ENCODE results near the gene LTBP1. TPM values are rescaled to one million over a fixed set of nuclear protein-coding genes. Genes with fewer than 3 reads are reported as not detected.

Gene LTBP1
- total and polyA plus RNA-seq, 2 experiments from 2014 or later: 15.7 to 49.8 TPM

DNA sequence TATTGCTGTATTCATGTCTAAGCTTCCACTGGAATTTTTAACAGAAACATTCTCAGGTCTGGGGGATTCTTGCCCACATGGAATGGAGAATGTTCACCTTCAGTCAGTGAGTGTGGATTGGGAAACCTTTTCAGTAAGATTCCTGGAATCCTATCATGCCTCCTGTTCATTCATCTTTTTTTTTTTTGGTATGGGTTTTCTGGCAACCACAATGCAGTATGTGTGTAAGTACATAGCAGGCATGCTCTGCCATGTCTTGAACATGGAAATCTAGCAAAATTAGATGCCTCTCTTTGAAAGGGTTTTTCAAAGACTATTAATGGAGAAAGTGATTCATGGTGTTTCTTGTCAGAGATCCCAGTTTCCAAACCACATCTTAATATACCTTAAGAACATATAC lies 176.5 kb downstream of the LTBP1 start:
- ATAC-seq (no peak), DNase-seq (ENCODE audit: low spot score) (no peak)
- TF ChIP-seq CREB1 (CRISPR knock-in tag; IDR thresholded peaks at IDR 0.05; ENCODE audit: low read depth): no peak
- no peak for TF ChIP-seq EZH2 (IDR thresholded peaks at IDR 0.05; ENCODE audit: low read depth, unreplicated experiment)
- TF ChIP-seq, protein P1, sequence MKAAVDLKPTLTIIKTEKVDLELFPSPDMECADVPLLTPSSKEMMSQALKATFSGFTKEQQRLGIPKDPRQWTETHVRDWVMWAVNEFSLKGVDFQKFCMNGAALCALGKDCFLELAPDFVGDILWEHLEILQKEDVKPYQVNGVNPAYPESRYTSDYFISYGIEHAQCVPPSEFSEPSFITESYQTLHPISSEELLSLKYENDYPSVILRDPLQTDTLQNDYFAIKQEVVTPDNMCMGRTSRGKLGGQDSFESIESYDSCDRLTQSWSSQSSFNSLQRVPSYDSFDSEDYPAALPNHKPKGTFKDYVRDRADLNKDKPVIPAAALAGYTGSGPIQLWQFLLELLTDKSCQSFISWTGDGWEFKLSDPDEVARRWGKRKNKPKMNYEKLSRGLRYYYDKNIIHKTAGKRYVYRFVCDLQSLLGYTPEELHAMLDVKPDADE (IDR thresholded peaks at IDR 0.05): no peak
- TF ChIP-seq, protein P2, sequence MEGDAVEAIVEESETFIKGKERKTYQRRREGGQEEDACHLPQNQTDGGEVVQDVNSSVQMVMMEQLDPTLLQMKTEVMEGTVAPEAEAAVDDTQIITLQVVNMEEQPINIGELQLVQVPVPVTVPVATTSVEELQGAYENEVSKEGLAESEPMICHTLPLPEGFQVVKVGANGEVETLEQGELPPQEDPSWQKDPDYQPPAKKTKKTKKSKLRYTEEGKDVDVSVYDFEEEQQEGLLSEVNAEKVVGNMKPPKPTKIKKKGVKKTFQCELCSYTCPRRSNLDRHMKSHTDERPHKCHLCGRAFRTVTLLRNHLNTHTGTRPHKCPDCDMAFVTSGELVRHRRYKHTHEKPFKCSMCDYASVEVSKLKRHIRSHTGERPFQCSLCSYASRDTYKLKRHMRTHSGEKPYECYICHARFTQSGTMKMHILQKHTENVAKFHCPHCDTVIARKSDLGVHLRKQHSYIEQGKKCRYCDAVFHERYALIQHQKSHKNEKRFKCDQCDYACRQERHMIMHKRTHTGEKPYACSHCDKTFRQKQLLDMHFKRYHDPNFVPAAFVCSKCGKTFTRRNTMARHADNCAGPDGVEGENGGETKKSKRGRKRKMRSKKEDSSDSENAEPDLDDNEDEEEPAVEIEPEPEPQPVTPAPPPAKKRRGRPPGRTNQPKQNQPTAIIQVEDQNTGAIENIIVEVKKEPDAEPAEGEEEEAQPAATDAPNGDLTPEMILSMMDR (conservative IDR thresholded peaks at IDR 0.05; ENCODE audit: low read depth in 2 of 2): no peak
- no peak for TF ChIP-seq ZNF114 (CRISPR knock-in tag; IDR thresholded peaks at IDR 0.05)

DNA sequence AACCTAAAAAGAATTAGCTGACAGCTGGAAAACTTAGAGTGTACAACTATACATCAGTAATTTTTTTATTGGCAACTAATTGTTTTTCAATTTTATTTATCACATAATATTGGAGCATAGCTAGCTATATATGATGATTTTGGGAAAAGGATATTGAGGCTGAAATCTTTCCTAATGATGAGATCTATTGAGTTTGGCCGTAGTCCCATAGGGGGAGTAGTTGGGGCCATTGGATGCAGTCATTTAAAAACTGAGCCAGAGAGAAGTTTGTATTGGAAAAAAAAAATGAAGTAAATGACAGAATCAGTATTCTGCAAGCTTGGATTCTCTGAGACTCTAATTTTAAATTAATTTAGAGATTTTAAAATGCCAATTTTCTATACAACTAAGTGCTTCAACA lies 179.8 kb downstream of the LTBP1 start:
- Histone ChIP-seq H3K4me1 (ENCODE audit: insufficient read depth) (no peaks in the 10 kb centered on the region), H3K27me3 (ENCODE audit: insufficient read depth) (no peaks in the 10 kb centered on the region), H3K79me2 (replicated peaks; ENCODE audit: insufficient read depth) (no peaks in the 10 kb centered on the region), H3K27ac (ENCODE audit: low read depth) (no peak overlapping the region), H3F3A (replicated peaks; ENCODE audit: low read depth) (no peaks in the 10 kb centered on the region), H3K36me3 (ENCODE audit: insufficient read depth) (no peaks in the 10 kb centered on the region), H3K4me2 (no peak overlapping the region), H3K4me3 (no peak overlapping the region), H2AFZ (no peak overlapping the region), H3K9me2 (ENCODE audit: insufficient read depth) (0 out of 2 replicates have a peak, but pooled peaks cover 9% of the 10 kb centered on the region), H4K20me1 (replicated peaks; ENCODE audit: insufficient read depth) (no peaks in the 10 kb centered on the region)
- TF ChIP-seq, protein P2 (conservative IDR thresholded peaks at IDR 0.05; ENCODE audit: low read depth in 2 of 2): peak; percentile 38 to 57
- TF ChIP-seq, protein P3, sequence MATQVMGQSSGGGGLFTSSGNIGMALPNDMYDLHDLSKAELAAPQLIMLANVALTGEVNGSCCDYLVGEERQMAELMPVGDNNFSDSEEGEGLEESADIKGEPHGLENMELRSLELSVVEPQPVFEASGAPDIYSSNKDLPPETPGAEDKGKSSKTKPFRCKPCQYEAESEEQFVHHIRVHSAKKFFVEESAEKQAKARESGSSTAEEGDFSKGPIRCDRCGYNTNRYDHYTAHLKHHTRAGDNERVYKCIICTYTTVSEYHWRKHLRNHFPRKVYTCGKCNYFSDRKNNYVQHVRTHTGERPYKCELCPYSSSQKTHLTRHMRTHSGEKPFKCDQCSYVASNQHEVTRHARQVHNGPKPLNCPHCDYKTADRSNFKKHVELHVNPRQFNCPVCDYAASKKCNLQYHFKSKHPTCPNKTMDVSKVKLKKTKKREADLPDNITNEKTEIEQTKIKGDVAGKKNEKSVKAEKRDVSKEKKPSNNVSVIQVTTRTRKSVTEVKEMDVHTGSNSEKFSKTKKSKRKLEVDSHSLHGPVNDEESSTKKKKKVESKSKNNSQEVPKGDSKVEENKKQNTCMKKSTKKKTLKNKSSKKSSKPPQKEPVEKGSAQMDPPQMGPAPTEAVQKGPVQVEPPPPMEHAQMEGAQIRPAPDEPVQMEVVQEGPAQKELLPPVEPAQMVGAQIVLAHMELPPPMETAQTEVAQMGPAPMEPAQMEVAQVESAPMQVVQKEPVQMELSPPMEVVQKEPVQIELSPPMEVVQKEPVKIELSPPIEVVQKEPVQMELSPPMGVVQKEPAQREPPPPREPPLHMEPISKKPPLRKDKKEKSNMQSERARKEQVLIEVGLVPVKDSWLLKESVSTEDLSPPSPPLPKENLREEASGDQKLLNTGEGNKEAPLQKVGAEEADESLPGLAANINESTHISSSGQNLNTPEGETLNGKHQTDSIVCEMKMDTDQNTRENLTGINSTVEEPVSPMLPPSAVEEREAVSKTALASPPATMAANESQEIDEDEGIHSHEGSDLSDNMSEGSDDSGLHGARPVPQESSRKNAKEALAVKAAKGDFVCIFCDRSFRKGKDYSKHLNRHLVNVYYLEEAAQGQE (IDR thresholded peaks at IDR 0.05; ENCODE audit: unreplicated experiment): no peak
- Mint-ChIP-seq H3K36me3 (ENCODE audit: low read depth) (no peaks in the 10 kb centered on the region), H3K27me3 (ENCODE audit: insufficient read depth, low read depth, poor library complexity) (no peaks in the 10 kb centered on the region), H3K4me1 (no peaks in the 10 kb centered on the region), H3K4me3 (no peak overlapping the region), H3K27ac (no peak overlapping the region), H3K9me3 (no peaks in the 10 kb centered on the region)
- DNase-seq (ENCODE audit: low spot score) (peak; percentile 17), ATAC-seq (no peak)

More for the DNA sequence above, 176.5 kb downstream of the LTBP1 start:
- Mint-ChIP-seq H3K36me3 (ENCODE audit: low read depth) (no peaks in the 10 kb centered on the region), H3K27me3 (ENCODE audit: insufficient read depth, low read depth, poor library complexity) (no peaks in the 10 kb centered on the region), H3K4me3 (no peak overlapping the region), H3K4me1 (no peaks in the 10 kb centered on the region), H3K27ac (no peak overlapping the region), H3K9me3 (no peaks in the 10 kb centered on the region)
- H3F3A ChIP-seq (replicated peaks; ENCODE audit: low read depth): no peaks in the 10 kb centered on the region
- no peak overlapping the region for H3K4me3 ChIP-seq
- no peaks in the 10 kb centered on the region for H4K20me1 ChIP-seq (replicated peaks; ENCODE audit: insufficient read depth)
- H2AFZ ChIP-seq: no peak overlapping the region
- H3K36me3 ChIP-seq (ENCODE audit: insufficient read depth): no peaks in the 10 kb centered on the region
- H3K4me1 ChIP-seq (ENCODE audit: insufficient read depth): no peaks in the 10 kb centered on the region
- H3K27me3 ChIP-seq (ENCODE audit: insufficient read depth): no peaks in the 10 kb centered on the region
- 0 out of 2 replicates have a peak, but pooled peaks cover 9% of the 10 kb centered on the region for H3K9me2 ChIP-seq (ENCODE audit: insufficient read depth)
- H3K4me2 ChIP-seq: no peak overlapping the region
- no peak overlapping the region for H3K27ac ChIP-seq (ENCODE audit: low read depth)
- no peaks in the 10 kb centered on the region for H3K79me2 ChIP-seq (replicated peaks; ENCODE audit: insufficient read depth)

All from GM23338 (cell line).